ENCODE data around the gene SORCS2.

GRCh38 chr4:7157666-7158065 lies 34.7 kb upstream of the SORCS2 start:
- no peak for TF ChIP-seq POLR2AphosphoS5 (IDR thresholded peaks at IDR 0.05)
- TF ChIP-seq CTCF (IDR thresholded peaks at IDR 0.05): no peak
- no peak for TF ChIP-seq EP300 (IDR thresholded peaks at IDR 0.05)
- no peak for TF ChIP-seq POLR2A (IDR thresholded peaks at IDR 0.05)
